Endodermal cell (in vitro differentiated cells): ENCODE results near the gene RIMBP2. TPM values are rescaled to one million over a fixed set of nuclear protein-coding genes. Genes with fewer than 3 reads are reported as not detected.
A peak's percentile ranks its signal among the peaks of the same experiment; 100 is the strongest.

Source experiments
- DNase-seq: peaks from one replicate; pipeline ENCODE4 v3.0.0-alpha.2; 2017
- H3K27ac ChIP-seq: 2 replicates; pipeline ENCODE4 v1.5.1; 2013; ENCODE audit warnings: mild to moderate bottlenecking, low read depth, low read length, moderate library complexity
- H3K27me3 ChIP-seq: 2 replicates; pipeline ENCODE4 v1.6.1; 2013; ENCODE audit warnings: mild to moderate bottlenecking, low read length, moderate library complexity; ENCODE audit not compliant: insufficient read depth, control insufficient read depth, poor library complexity, severe bottlenecking
- H3K36me3 ChIP-seq: 2 replicates; pipeline ENCODE4 v1.7.0; 2013; ENCODE audit warnings: mild to moderate bottlenecking, low read length, moderate library complexity; ENCODE audit not compliant: control insufficient read depth, insufficient read depth
- H3K4me1 ChIP-seq: one replicate; pipeline ENCODE4 v1.7.0; 2013; ENCODE audit warnings: low read length; ENCODE audit not compliant: control insufficient read depth, insufficient read depth
- H3K4me3 ChIP-seq: 2 replicates; pipeline ENCODE4 v1.5.1; 2013; ENCODE audit warnings: mild to moderate bottlenecking, low read length, moderate library complexity
- H3K9ac ChIP-seq: 2 replicates; pipeline ENCODE4 v1.6.1; 2013; ENCODE audit warnings: mild to moderate bottlenecking, low read length, moderate library complexity; ENCODE audit not compliant: poor library complexity, severe bottlenecking; ENCODE audit errors: extremely low read depth
- H3K9me3 ChIP-seq: 2 replicates; pipeline ENCODE4 v1.6.1; 2013; ENCODE audit warnings: mild to moderate bottlenecking, low read length, moderate library complexity; ENCODE audit not compliant: control insufficient read depth
- H3K27ac Mint-ChIP-seq: 2 replicates; pipeline ENCODE4 v1.8.0; 2020; ENCODE audit warnings: mixed read lengths
- H3K27me3 Mint-ChIP-seq: 2 replicates; pipeline ENCODE4 v1.8.0; 2021; ENCODE audit warnings: mild to moderate bottlenecking, mixed read lengths; ENCODE audit not compliant: insufficient read depth
- H3K36me3 Mint-ChIP-seq: 2 replicates; pipeline ENCODE4 v1.8.0; 2020; ENCODE audit warnings: low read depth, mixed read lengths
- H3K4me1 Mint-ChIP-seq: 2 replicates; pipeline ENCODE4 v1.8.0; 2020; ENCODE audit warnings: mixed read lengths
- H3K4me3 Mint-ChIP-seq: 2 replicates; pipeline ENCODE4 v1.8.0; 2020; ENCODE audit warnings: mild to moderate bottlenecking, moderate library complexity, mixed read lengths
- H3K9me3 Mint-ChIP-seq: 2 replicates; pipeline ENCODE4 v1.8.0; 2020; ENCODE audit warnings: mild to moderate bottlenecking, mixed read lengths
- WGBS, 2 experiments: methylation state at CpG; one replicate each; pipeline versions ENCODE4 v1.1.5 to v1.1.7; 2013; ENCODE audit warnings: missing lambda C conversion rate in 2 of 2, mixed read lengths in 1 of 2; ENCODE audit not compliant: insufficient coverage in 1 of 2, insufficient read length in 1 of 2; 5-methylcytosine and 5-hydroxymethylcytosine counted together
- total RNA-seq, 2 donors: library from RNA; stranded (reverse); fragmentation: NEBNext Ultra II Directional in 1 of 2; extraction: Animal tissue kit (Norgen Biotek cat#: 25700) in 1 of 2; gene quantifications; 2 replicates in 1 of 2; 3 replicates in 1 of 2; pipeline ENCODE4 v1.2.1, GENCODE V29; 2021
- TF ChIP-seq, protein P1 (sequence below): fragments of 200-600 bp; sonication (generic); conservative IDR thresholded peaks from 2 replicates; pipeline ENCODE4 v1.5.0; 2021; ENCODE audit warnings: antibody characterized with exemption, mild to moderate bottlenecking

RIMBP2 gene
- total RNA-seq, 2 donors from 2014 or later: 0.13 to 3.4 TPM

DNA sequence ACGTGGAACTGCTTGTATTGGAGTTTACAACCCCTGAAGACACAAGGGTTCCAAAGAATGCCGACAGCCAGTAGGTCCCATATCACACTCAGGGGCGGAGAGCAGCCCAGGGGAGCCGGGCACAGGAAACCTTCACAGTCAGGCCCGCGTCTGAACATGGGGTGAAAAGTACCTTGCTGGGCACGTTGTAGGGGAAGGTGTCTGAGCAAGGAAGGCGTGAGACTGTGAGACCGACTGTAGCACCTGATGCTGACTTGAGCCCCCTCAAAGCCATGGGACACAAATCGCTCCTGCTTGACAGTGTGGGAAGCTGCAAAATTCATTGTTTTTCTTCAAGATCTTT, 14.7 kb downstream of the RIMBP2 start:
- Histone ChIP-seq H3K4me1 (no peaks in the 10 kb centered on the region), H3K27ac (no peak overlapping the region), H3K9ac (no peak overlapping the region), H3K27me3 (no peaks in the 10 kb centered on the region), H3K9me3 (no peaks in the 10 kb centered on the region), H3K36me3 (no peaks in the 10 kb centered on the region), H3K4me3 (no peak overlapping the region)
- Mint-ChIP-seq H3K27ac (no peak overlapping the region), H3K9me3 (no peaks in the 10 kb centered on the region), H3K4me1 (no peaks in the 10 kb centered on the region), H3K36me3 (no peaks in the 10 kb centered on the region), H3K4me3 (no peak overlapping the region), H3K27me3 (peaks cover 6% of the 10 kb centered on the region)
- 83 to 86% methylated on average over 6 to 10 of the region's 10 CpGs for WGBS, 2 experiments
- DNase-seq: peak; percentile 44
- TF ChIP-seq, protein P1, sequence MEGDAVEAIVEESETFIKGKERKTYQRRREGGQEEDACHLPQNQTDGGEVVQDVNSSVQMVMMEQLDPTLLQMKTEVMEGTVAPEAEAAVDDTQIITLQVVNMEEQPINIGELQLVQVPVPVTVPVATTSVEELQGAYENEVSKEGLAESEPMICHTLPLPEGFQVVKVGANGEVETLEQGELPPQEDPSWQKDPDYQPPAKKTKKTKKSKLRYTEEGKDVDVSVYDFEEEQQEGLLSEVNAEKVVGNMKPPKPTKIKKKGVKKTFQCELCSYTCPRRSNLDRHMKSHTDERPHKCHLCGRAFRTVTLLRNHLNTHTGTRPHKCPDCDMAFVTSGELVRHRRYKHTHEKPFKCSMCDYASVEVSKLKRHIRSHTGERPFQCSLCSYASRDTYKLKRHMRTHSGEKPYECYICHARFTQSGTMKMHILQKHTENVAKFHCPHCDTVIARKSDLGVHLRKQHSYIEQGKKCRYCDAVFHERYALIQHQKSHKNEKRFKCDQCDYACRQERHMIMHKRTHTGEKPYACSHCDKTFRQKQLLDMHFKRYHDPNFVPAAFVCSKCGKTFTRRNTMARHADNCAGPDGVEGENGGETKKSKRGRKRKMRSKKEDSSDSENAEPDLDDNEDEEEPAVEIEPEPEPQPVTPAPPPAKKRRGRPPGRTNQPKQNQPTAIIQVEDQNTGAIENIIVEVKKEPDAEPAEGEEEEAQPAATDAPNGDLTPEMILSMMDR: no peak

DNA sequence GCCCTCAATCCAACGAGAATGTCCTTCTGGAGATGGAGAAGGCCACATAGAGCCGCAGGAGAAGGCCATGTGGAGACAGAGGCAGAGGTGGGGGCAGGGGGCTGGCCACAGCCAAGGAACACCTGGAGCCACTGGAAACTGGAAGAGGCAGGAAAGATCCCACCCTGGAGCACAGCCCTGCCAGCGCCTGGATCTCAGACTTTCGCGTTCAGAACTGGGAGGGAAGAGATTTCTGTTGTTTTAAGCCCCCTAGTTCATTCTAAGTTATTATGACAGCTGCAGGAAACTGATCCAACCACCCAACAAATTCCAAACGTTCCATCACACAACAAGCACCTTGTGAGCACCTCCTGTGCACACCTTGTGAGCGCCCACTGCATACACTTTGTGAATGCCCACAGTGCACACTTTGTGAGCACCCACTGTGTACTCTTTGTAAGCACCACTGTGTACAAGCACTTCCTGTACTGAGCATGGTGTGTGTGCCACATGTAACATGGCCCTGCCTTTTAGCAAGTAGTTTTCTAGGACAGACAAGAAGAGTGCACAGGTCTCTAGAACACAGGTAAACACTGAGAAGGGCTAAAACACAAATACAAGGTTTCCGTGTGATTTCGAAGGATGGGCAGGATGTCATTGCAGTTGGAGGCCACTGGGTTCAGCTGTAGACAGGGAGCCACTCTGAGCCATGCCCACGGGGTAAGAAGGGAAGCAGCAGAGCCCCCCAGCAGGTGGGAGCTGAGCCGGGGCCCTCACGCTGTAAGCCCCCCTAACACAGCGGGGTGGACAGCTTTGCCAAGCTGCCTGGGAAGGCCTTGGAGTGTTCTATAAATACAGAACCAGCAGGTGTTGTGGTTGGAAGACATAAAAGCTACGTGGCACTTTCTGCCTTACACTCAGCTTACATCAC, 15.4 kb downstream of the RIMBP2 start:
- H3K9me3 Mint-ChIP-seq: no peaks in the 10 kb centered on the region
- no peaks in the 10 kb centered on the region for H3K4me1 ChIP-seq
- DNase-seq: peak; percentile 39
- no peaks in the 10 kb centered on the region for H3K36me3 ChIP-seq
- no peaks in the 10 kb centered on the region for H3K4me1 Mint-ChIP-seq
- H3K27ac Mint-ChIP-seq: no peak overlapping the region
- no peak overlapping the region for H3K9ac ChIP-seq
- no peak overlapping the region for H3K4me3 ChIP-seq
- H3K9me3 ChIP-seq: no peaks in the 10 kb centered on the region
- no peak overlapping the region for H3K27ac ChIP-seq
- H3K27me3 ChIP-seq: no peaks in the 10 kb centered on the region
- no peak overlapping the region for H3K4me3 Mint-ChIP-seq
- 85 to 87% methylated on average over 8 to 14 of the region's 14 CpGs for WGBS, 2 experiments
- peaks cover 6% of the 10 kb centered on the region for H3K27me3 Mint-ChIP-seq
- TF ChIP-seq, protein P1: no peak
- H3K36me3 Mint-ChIP-seq: no peaks in the 10 kb centered on the region

DNA sequence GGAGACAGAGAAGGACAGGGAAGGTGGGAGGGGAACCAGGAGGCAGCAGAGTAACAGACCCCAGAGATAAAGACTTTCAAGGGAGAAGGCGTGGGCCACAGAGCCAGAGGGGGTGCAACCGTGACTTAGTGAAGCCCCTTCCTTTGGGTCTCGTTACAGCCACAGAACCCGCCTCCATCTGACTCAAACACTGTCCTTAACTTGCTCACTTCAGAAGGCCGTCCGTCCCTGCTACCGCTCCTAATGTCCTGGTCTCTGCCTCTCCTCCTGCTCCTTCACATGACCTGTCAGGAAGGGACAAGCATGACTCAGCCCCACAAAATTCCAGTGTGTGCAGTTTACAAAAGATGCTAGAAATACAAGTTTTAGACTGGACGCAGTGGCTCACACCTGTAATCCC, 18.0 kb downstream of the RIMBP2 start:
- no peaks in the 10 kb centered on the region for H3K36me3 Mint-ChIP-seq
- no peaks in the 10 kb centered on the region for H3K9me3 Mint-ChIP-seq
- Histone ChIP-seq H3K36me3 (no peaks in the 10 kb centered on the region), H3K9me3 (no peaks in the 10 kb centered on the region), H3K27me3 (no peaks in the 10 kb centered on the region), H3K4me1 (no peaks in the 10 kb centered on the region), H3K4me3 (no peak overlapping the region), H3K9ac (no peak overlapping the region), H3K27ac (no peak overlapping the region)
- peaks cover 6% of the 10 kb centered on the region for H3K27me3 Mint-ChIP-seq
- H3K4me1 Mint-ChIP-seq: no peaks in the 10 kb centered on the region
- no peak overlapping the region for H3K27ac Mint-ChIP-seq
- H3K4me3 Mint-ChIP-seq: no peak overlapping the region
- peak; percentile 39 for DNase-seq
- 86 to 93% methylated on average over 5 to 8 of the region's 8 CpGs for WGBS, 2 experiments
- TF ChIP-seq, protein P1: no peak
